Caki2 (cell line): ENCODE data around the gene FLYWCH2. TPM values are rescaled to one million over a fixed set of nuclear protein-coding genes. Genes with fewer than 3 reads are reported as not detected.

ENCODE experiments used
- DNase-seq: peaks from one replicate; pipeline ENCODE4 v3.0.0-alpha.2; 2015; ENCODE audit warnings: low read depth
- in situ Hi-C: cut with HindIII; loops from 2 replicates; pipeline ENCODE4 v1.10.0; 2016; ENCODE audit warnings: low sequenced_read_pairs, low pct_unique_long_range_greater_than_20kb, mixed read lengths
- total RNA-seq: library from RNA; depleted of rRNA; stranded (reverse); fragments of >200 nt; shearing (Covaris generic); gene quantifications from 2 replicates; pipeline ENCODE4 v1.2.3, GENCODE V29; 2014; ENCODE audit warnings: low replicate concordance

The FLYWCH2 gene
- total RNA-seq, 1 experiment from 2014 or later: 161 TPM

GRCh38 chr16:2871926-2872325, 11.1 kb upstream of the FLYWCH2 start:
- in situ Hi-C loops: no loop called here
- DNase-seq: no peak

- in situ Hi-C loops: no loop called here
- no peak for DNase-seq
Measured at GRCh38 chr16:2874032-2874911, 8.7 kb upstream of the FLYWCH2 start.

DNA sequence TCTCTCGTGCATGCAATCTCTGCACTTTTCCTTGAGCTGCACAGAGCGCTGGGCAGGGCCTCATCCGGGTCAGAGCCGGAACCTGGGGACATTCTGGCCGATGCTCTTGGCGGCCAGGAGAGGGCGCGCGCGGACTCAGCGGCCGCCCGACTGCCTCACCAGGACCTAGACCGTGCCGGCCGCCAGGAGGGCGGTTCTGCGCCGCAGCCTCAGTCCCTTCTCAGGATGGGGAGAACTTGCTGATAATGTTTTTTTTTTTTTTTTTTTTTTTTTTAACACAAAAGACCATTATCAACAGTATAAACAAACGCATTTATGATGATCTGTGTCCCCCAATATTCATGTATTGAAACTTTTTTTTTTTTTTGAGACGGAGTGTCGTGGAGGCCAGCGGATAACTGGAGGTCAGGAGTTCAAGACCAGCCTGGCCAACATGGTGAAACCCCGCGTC, 8.1 kb upstream of the FLYWCH2 start:
- DNase-seq: peak; percentile 79
- in situ Hi-C loops: no loop called here

DNA sequence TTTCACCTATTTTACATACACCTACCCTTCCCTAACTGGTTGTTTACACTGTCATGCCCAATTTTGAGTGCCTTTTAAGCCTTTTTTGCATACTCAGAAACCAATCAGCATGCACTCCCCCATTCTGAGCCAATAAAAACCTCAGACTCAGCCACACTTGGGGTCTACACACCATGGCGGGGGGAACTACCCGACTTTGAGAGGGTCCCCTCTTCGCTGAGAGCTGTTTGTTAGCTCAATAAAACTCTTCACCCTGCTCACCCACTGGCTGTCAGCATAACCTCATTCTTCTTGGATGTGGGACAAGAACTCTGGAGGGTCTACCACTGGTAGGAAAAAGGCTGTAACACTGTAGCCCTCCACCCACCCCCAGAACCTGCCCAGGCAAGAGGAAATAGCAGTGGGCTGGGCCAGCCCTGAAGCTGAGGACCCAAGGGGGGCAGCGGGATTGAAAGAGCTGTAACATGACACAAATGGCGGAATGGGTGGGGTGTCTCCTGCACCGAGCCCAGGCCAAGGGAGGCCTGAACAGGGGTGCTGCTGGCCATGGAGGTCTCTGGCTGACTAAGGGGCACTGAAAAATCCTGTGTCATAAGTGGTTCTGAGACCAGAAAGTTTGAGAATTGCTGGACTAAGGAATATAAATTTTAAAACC, 3.0 kb upstream of the FLYWCH2 start:
- peak; percentile 29 for DNase-seq
- in situ Hi-C loops: no loop called here

- in situ Hi-C loops: no loop called here
- peak; percentile 30 for DNase-seq
Measured at GRCh38 chr16:2881783-2882649, 999 bp upstream of the FLYWCH2 start.

DNA sequence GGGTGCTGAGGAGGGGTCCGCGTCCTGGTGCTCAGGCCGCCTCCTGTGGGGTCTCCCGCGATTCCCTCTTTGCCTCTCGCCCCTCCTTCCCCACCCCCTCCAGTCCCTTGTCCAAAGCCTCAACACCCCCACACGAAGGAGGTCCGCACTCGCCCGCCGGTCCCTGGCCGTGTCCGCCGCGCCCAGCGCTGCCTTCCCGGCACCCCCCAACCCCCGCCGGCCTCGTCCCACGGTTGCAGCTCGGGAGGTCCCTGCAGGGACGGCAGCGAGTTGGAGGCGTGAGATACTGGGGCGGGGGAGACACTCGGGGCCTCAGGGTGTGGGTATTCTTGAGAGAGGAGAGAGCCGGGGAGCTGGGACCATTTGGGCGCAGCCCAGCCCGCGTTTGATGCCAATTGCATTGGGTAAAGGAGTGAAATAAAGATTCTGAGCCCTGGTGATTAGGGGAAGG, 468 bp downstream of the FLYWCH2 start:
- no peak for DNase-seq
- in situ Hi-C loops: no loop called here

- DNase-seq: peak; percentile 56
- in situ Hi-C loops: no loop called here
Measured at GRCh38 chr16:2884041-2884451, 1.0 kb downstream of the FLYWCH2 start.

DNA sequence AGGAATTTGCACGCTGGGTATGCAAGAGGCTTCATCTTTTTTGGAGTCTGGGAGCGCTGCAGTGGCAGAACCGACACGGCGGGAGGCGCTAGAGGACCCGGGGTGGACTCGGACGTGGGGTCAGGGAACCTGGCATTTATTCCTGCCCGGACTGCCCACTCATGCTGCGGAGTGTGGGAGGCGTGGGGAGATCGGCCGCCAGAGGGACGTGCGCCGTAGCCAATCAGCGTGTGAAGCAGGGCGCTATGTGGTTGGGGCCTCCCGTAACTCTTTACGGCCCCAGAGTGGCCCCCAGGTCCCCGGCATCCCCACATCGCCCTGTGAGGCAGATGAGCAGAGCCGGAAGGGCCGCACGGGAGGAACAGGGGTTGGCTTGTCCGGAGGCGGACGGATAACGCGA, 11.2 kb downstream of the FLYWCH2 start:
- no peak for DNase-seq
- in situ Hi-C loops: no loop called here

GRCh38 chr16:2895813-2896212, 12.8 kb downstream of the FLYWCH2 start:
- in situ Hi-C loops: no loop called here
- DNase-seq: peak; percentile 52

- no peak for DNase-seq
- in situ Hi-C loops: no loop called here
Measured at GRCh38 chr16:2896480-2897010, 13.5 kb downstream of the FLYWCH2 start.

GRCh38 chr16:2897110-2897509, 14.1 kb downstream of the FLYWCH2 start:
- in situ Hi-C loops: no loop called here
- no peak for DNase-seq

GRCh38 chr16:2898831-2899563, 16.0 kb downstream of the FLYWCH2 start:
- DNase-seq: no peak
- in situ Hi-C loops: no loop called here

GRCh38 chr16:2899564-2900072, 16.6 kb downstream of the FLYWCH2 start:
- DNase-seq: no peak
- in situ Hi-C loops: no loop called here

DNA sequence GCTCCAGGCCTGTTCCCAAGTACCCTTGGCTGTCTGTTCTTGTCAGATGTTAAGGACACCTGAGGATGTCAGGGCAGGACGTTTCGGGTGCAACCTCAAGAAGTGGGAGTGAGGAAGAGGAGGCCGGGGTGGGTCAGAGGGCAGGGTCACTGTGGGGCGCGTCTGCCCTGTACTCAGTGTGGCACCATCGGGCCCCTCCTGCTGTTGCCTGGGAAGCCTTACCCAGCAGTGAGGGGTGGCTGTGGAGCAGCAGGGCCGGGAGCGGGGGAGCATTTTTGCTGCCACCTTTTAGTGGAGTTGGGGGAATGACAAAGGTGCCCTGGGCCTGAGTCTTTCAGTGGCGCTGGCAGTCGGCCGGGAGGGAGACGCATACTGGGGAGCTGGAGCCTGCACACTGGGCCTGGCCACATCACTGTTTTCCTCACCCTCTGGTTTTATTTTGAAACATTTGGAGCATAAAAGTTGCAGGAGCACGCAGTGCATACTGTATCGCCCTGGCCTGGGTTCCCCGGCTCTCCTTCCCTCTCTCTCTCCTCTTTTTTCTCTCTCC, 17.6 kb downstream of the FLYWCH2 start:
- in situ Hi-C loops: no loop called here
- no peak for DNase-seq

GRCh38 chr16:2902337-2903130, 19.5 kb downstream of the FLYWCH2 start:
- no peak for DNase-seq
- in situ Hi-C loops: no loop called here

- peak; percentile 92 for DNase-seq
- in situ Hi-C loops: no loop called here
Measured at GRCh38 chr16:2904100-2904921, 21.3 kb downstream of the FLYWCH2 start.
